Mucosa of descending colon (tissue), 3 donors: ENCODE measurements around the gene CCL8. TPM values are rescaled to one million over a fixed set of nuclear protein-coding genes. Genes with fewer than 3 reads are reported as not detected.

Experiments used
- ATAC-seq: fragments of 200-7000 bp; cut with Tn5 transposase; one replicate; pipeline ENCODE4 v1.9.1; 2020; ENCODE audit warnings: mild to moderate bottlenecking, moderate library complexity
- DNase-seq, 3 donors: peaks; one replicate each; pipeline ENCODE4 v3.0.0-alpha.2; 2020
- H3K36me3 ChIP-seq: fragments of 200-600 bp; one replicate; pipeline ENCODE4 v1.8.0; 2021; ENCODE audit warnings: low read depth, mild to moderate bottlenecking
- H3K4me1 ChIP-seq: fragments of 200-600 bp; one replicate; pipeline ENCODE4 v1.8.0; 2021; ENCODE audit warnings: low read depth, mild to moderate bottlenecking
- H3K4me3 ChIP-seq: fragments of 200-600 bp; one replicate; pipeline ENCODE4 v1.8.0; 2021; ENCODE audit warnings: mild to moderate bottlenecking
- H3K9me3 ChIP-seq: fragments of 200-600 bp; one replicate; pipeline ENCODE4 v1.8.0; 2021; ENCODE audit warnings: mild to moderate bottlenecking
- CTCF ChIP-seq: fragments of 200-600 bp; IDR thresholded peaks from one replicate; pipeline ENCODE4 v1.8.0; 2022; ENCODE audit warnings: antibody characterized with exemption, mild to moderate bottlenecking
- intact Hi-C, 2 donors: fragments of 100-400 bp; cut with DNase I in 1 of 2; cut with micrococcal nuclease in 1 of 2; formaldehyde crosslinking; loops; one replicate each; pipeline versions ENCODE4 v1.11.0 to v1.11.1; 2022; cut with DNase I, micrococcal nuclease
- total RNA-seq, 3 donors: library from RNA; stranded (reverse); fragmentation: NEBNext Ultra II Directional in 2 of 3; extraction: Animal tissue kit (Norgen Biotek cat#: 25700) in 2 of 3; gene quantifications; one replicate each; pipeline versions ENCODE4 v1.2.1 to v1.2.4, GENCODE V29; 2021 to 2023
- donor health status: DM: no; HTN: no; CAD: no; lungs with moderate emphysema.
- donor health status: DM: no; HTN: no; CAD: no.
- donor health status: DM: no; HTN: yes; CAD: no.

The CCL8 gene
- total RNA-seq, 3 donors from 2014 or later: 1.6 to 2.7 (median 1.6) TPM

- DNase-seq (no peak), ATAC-seq (no peak)
- TF ChIP-seq CTCF: no peak
- no peaks in the 10 kb centered on the region for H3K9me3 ChIP-seq
- H3K36me3 ChIP-seq: no peaks in the 10 kb centered on the region
- no peaks in the 10 kb centered on the region for H3K4me1 ChIP-seq
- H3K4me3 ChIP-seq: no peak overlapping the region
- intact Hi-C loops: no loop called here
Observed at GRCh38 chr17:34352191-34352590, 33.0 kb downstream of the CCL8 start.

GRCh38 chr17:34354637-34355036, 35.4 kb downstream of the CCL8 start:
- intact Hi-C loops: no loop called here
- TF ChIP-seq CTCF: no peak
- H3K4me1 ChIP-seq: no peaks in the 10 kb centered on the region
- H3K9me3 ChIP-seq: no peaks in the 10 kb centered on the region
- H3K36me3 ChIP-seq: no peaks in the 10 kb centered on the region
- no peak for ATAC-seq
- no peak overlapping the region for H3K4me3 ChIP-seq
- DNase-seq: no peak

GRCh38 chr17:34356194-34356593, 37.0 kb downstream of the CCL8 start, which contains the start of gene CCL13:
Gene CCL13 (plus strand): TSS chr17:34356480. CDS start chr17:34356527, 47 bp downstream.
- intact Hi-C loops: no loop called here
- no peak for ATAC-seq

GRCh38 chr17:34357398-34357797, 38.2 kb downstream of the CCL8 start:
- Histone ChIP-seq H3K36me3 (no peaks in the 10 kb centered on the region), H3K4me1 (no peaks in the 10 kb centered on the region), H3K9me3 (no peaks in the 10 kb centered on the region), H3K4me3 (no peak overlapping the region)
- ATAC-seq (no peak), DNase-seq (no peak)
- intact Hi-C loops: no loop called here
- TF ChIP-seq CTCF: no peak

More at GRCh38 chr17:34356194-34356593, 37.0 kb downstream of the CCL8 start, which contains the start of gene CCL13:
- Histone ChIP-seq H3K4me3 (no peak within 1 kb of the TSS), H3K9me3 (no peaks in the 10 kb centered on the region), H3K36me3 (no peaks in the 10 kb centered on the region), H3K4me1 (no peaks in the 10 kb centered on the region)
- DNase-seq: no peak
- no peak for TF ChIP-seq CTCF

GRCh38 chr17:34358631-34359030, 39.4 kb downstream of the CCL8 start:
- H3K9me3 ChIP-seq: no peaks in the 10 kb centered on the region
- H3K4me1 ChIP-seq: no peaks in the 10 kb centered on the region
- DNase-seq: no peak
- TF ChIP-seq CTCF: no peak
- intact Hi-C loops: no loop called here
- H3K36me3 ChIP-seq: no peaks in the 10 kb centered on the region
- no peak for ATAC-seq
- no peak overlapping the region for H3K4me3 ChIP-seq
